K562 (cell line): ENCODE data around the gene CDH18. TPM values are rescaled to one million over a fixed set of nuclear protein-coding genes. Genes with fewer than 3 reads are reported as not detected.

Source experiments
- CBFB ChIP-seq: sonication (generic); formaldehyde crosslinking; IDR thresholded peaks from 2 replicates; pipeline ENCODE4 v1.4.0; 2020; ENCODE audit warnings: mild to moderate bottlenecking, missing genetic modification reagents
- CBX1 ChIP-seq: sonication (generic); IDR thresholded peaks from 2 replicates; pipeline ENCODE4 v1.6.1; 2016; ENCODE audit warnings: antibody characterized with exemption, low read depth, mild to moderate bottlenecking
- DNMT1 ChIP-seq: fragments of 450-650 bp; IDR thresholded peaks from 2 replicates; pipeline ENCODE4 v1.6.1; 2016; ENCODE audit warnings: antibody characterized with exemption, mild to moderate bottlenecking
- KDM4B ChIP-seq, 2 experiments: fragments of 450-650 bp in 1 of 2; sonication (generic) in 1 of 2; IDR thresholded peaks; 2 replicates each; pipeline ENCODE4 v1.6.1; 2016 to 2017; ENCODE audit warnings: borderline replicate concordance in 2 of 2, antibody characterized with exemption in 1 of 2, low read depth in 1 of 2, mild to moderate bottlenecking in 1 of 2
- RBM22 ChIP-seq: fragments of 200-400 bp; formaldehyde crosslinking; IDR thresholded peaks from 2 replicates; pipeline ENCODE4 v1.6.1; 2018; ENCODE audit warnings: low read length, low read depth; ENCODE audit not compliant: poor library complexity, severe bottlenecking
- ZNF41 ChIP-seq: fragments of 250-450 bp; sonication (Bioruptor Pico); conservative IDR thresholded peaks from 2 replicates; pipeline ENCODE4 v1.4.0; 2020; ENCODE audit warnings: mild to moderate bottlenecking
- ZNF449 ChIP-seq: fragments of 250-450 bp; sonication (Bioruptor Pico); IDR thresholded peaks from 2 replicates; pipeline ENCODE4 v1.8.0; 2022; ENCODE audit warnings: moderate library complexity, mild to moderate bottlenecking, inconsistent platforms
- polyA plus RNA-seq, 8 experiments: library from polyadenylated mRNA; depleted of rRNA in 4 of 8; stranded (reverse) in 5 of 8; unstranded in 3 of 8; fragments of >200 nt; fragmentation: Nextera tagmentation in 2 of 8; fragmentation: Illumina TruSeq in 1 of 8; extraction: Ambion mirVana in 2 of 8; extraction: Trizol in 1 of 8; gene quantifications; 2 replicates each; pipeline versions ENCODE4 v1.2.1 to v1.2.3, GENCODE V29; 2011 to 2014; ENCODE audit warnings: inconsistent platforms in 1 of 8, missing spikeins in 1 of 8
- total RNA-seq, 7 experiments: library from RNA; depleted of rRNA in 6 of 7; stranded (reverse); fragments of >200 nt in 6 of 7; fragmentation: Illumina TruSeq in 2 of 7; extraction: Trizol in 2 of 7; gene quantifications; 2 replicates each; pipeline versions ENCODE4 v1.2.1 to v1.2.3, GENCODE V29; 2011 to 2021; ENCODE audit warnings: low replicate concordance in 1 of 7
- TF ChIP-seq, protein P1 (sequence below), 2 experiments: fragments of 450-650 bp in 1 of 2; sonication (generic) in 1 of 2; formaldehyde crosslinking; conservative IDR thresholded peaks; 2 replicates each; pipeline versions ENCODE4 v1.4.0 to v1.8.1; 2020 to 2022; ENCODE audit warnings: mild to moderate bottlenecking in 1 of 2, missing genetic modification reagents in 1 of 2
- TF ChIP-seq, protein P2 (sequence below): fragments of 450-650 bp; IDR thresholded peaks from 2 replicates; pipeline ENCODE4 v1.7.1; 2018; ENCODE audit warnings: mild to moderate bottlenecking, low read depth; ENCODE audit not compliant: partially characterized antibody

Gene CDH18
- total and polyA plus RNA-seq, 9 of the 15 experiments (the other 6 are each of a cell fraction or from before 2014, with no cell fraction given): 0.18 to 1.4 (median 0.31) TPM

DNA sequence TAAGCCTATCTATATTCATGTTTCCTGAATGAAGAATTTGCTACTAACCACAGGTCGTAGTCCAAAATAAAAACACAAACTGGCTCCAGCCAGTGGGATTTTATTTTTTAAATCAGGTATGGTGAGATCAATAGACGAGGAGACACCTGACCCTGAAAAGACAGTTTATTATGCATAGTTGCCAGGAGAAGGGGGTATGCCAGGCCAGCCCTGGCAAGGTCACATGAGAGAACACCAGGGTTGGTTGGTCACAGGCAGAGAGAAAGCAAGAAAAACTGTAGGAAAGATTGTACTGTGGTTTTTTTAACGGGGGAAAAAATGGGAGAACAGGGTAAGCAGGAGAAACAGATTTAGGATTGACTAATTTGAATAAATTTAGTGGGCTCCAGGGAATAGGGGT, 125.3 kb downstream of the CDH18 start (continued):
- TF ChIP-seq, protein P1, sequence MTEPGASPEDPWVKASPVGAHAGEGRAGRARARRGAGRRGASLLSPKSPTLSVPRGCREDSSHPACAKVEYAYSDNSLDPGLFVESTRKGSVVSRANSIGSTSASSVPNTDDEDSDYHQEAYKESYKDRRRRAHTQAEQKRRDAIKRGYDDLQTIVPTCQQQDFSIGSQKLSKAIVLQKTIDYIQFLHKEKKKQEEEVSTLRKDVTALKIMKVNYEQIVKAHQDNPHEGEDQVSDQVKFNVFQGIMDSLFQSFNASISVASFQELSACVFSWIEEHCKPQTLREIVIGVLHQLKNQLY (CRISPR knock-in tag; conservative IDR thresholded peaks at IDR 0.05): no peak
- no peak for TF ChIP-seq ZNF41 (CRISPR knock-in tag)
- no peak for TF ChIP-seq KDM4B (IDR thresholded peaks at IDR 0.05; ENCODE audit: borderline replicate concordance in 2 of 2, low read depth in 1 of 2)
- no peak for TF ChIP-seq CBX1
- TF ChIP-seq, protein P2, sequence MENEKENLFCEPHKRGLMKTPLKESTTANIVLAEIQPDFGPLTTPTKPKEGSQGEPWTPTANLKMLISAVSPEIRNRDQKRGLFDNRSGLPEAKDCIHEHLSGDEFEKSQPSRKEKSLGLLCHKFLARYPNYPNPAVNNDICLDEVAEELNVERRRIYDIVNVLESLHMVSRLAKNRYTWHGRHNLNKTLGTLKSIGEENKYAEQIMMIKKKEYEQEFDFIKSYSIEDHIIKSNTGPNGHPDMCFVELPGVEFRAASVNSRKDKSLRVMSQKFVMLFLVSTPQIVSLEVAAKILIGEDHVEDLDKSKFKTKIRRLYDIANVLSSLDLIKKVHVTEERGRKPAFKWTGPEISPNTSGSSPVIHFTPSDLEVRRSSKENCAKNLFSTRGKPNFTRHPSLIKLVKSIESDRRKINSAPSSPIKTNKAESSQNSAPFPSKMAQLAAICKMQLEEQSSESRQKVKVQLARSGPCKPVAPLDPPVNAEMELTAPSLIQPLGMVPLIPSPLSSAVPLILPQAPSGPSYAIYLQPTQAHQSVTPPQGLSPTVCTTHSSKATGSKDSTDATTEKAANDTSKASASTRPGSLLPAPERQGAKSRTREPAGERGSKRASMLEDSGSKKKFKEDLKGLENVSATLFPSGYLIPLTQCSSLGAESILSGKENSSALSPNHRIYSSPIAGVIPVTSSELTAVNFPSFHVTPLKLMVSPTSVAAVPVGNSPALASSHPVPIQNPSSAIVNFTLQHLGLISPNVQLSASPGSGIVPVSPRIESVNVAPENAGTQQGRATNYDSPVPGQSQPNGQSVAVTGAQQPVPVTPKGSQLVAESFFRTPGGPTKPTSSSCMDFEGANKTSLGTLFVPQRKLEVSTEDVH: no peak
- no peak for TF ChIP-seq CBFB
- TF ChIP-seq ZNF449 (CRISPR knock-in tag): no peak
- TF ChIP-seq RBM22: no peak
- no peak for TF ChIP-seq DNMT1
